Activated CD8-positive, alpha-beta T cell treated with anti-CD3 and anti-CD28 coated beads for 36 hours (primary cell): Measurements from ENCODE around the gene FITM1. TPM values are rescaled to one million over a fixed set of nuclear protein-coding genes. Genes with fewer than 3 reads are reported as not detected.

Experiments
- ATAC-seq: fragments of 200-7000 bp; cut with Tn5 transposase; one replicate; pipeline ENCODE4 v1.10.0; 2021; ENCODE audit warnings: mild to moderate bottlenecking, moderate library complexity
- CTCF ChIA-PET: fragments of 350-600 bp; sonication (Branson Sonifier 250); formaldehyde crosslinking; loops from one replicate; lab custom pipeline; 2021; ENCODE audit warnings: antibody characterized with exemption; lab: Charles Lee
- POLR2A ChIA-PET: fragments of 350-600 bp; sonication (Branson Sonifier 250); formaldehyde crosslinking; loops from one replicate; lab custom pipeline; 2021; ENCODE audit warnings: antibody characterized with exemption; lab: Charles Lee
- DNase-seq: peaks from one replicate; pipeline ENCODE4 v3.0.0-alpha.2; 2020
- H3K27ac Mint-ChIP-seq: one replicate; pipeline ENCODE4 v1.8.0; 2021; ENCODE audit warnings: mild to moderate bottlenecking, mixed read lengths
- H3K27me3 Mint-ChIP-seq: one replicate; pipeline ENCODE4 v1.8.0; 2021; ENCODE audit warnings: mixed read lengths
- H3K36me3 Mint-ChIP-seq: one replicate; pipeline ENCODE4 v1.8.0; 2021; ENCODE audit warnings: low read depth, mixed read lengths
- H3K4me1 Mint-ChIP-seq: one replicate; pipeline ENCODE4 v1.8.0; 2021; ENCODE audit warnings: low read depth, mixed read lengths
- H3K4me3 Mint-ChIP-seq: one replicate; pipeline ENCODE4 v1.8.0; 2021; ENCODE audit warnings: mild to moderate bottlenecking, moderate library complexity, mixed read lengths
- H3K9me3 Mint-ChIP-seq: one replicate; pipeline ENCODE4 v1.8.0; 2021; ENCODE audit warnings: mixed read lengths
- intact Hi-C: fragments of 100-400 bp; cut with micrococcal nuclease; formaldehyde crosslinking; loops from one replicate; pipeline ENCODE4 v1.10.0; 2022
- total RNA-seq, 2 experiments: library from RNA; stranded (reverse); gene quantifications; one replicate each; pipeline ENCODE4 v1.2.3, GENCODE V29; 2021
- TF ChIP-seq, protein P1 (sequence below): fragments of 200-600 bp; IDR thresholded peaks from one replicate; pipeline ENCODE4 v1.8.0; 2022; ENCODE audit warnings: antibody characterized with exemption, mild to moderate bottlenecking

The FITM1 gene
- total RNA-seq, 2 experiments from 2014 or later = 0.56 to 0.69 TPM

DNA sequence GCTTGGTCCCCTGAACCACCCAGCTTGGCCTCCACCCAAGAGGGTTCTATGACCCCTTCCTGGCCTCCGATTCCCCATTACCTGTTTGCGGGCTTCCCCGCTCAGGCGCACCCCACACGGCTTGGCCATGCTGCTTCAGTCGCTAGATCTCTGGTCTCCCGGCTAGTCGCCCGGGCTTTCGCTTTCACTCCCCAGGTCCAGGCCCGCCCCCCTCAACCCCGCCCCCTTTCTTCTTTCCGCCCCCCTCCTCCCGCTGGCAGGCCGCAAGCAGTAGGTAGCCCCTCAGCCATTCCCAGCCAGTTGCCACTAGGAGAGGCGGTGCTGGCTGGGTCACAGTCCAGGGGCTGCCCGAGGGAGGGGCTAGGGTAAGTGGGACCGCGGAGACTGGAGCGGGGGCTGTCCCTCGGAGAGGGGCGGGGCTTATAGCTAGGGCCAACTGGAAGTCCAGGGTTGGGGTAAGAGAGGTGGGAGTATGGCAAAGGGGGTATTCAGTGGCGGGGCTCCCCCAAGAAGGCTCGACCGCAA, 16.1 kb downstream of the FITM1 start, which contains the start of gene PSME2:
TSS of gene PSME2 (minus strand) at position 158 of the 525 bp plus-strand sequence. CDS start at position 129, 29 bp downstream.
- CTCF ChIA-PET = interaction anchor here (0.9 to 8.0 kb wide), 12 partner anchors 9 to 161 kb away, joined by 3 to 91 read pairs (median 6); partner anchors contain the start of genes CIDEB, DCAF11, IRF9 and NRL
- H3K27me3 Mint-ChIP-seq = no peaks in the 10 kb centered on the region

DNA sequence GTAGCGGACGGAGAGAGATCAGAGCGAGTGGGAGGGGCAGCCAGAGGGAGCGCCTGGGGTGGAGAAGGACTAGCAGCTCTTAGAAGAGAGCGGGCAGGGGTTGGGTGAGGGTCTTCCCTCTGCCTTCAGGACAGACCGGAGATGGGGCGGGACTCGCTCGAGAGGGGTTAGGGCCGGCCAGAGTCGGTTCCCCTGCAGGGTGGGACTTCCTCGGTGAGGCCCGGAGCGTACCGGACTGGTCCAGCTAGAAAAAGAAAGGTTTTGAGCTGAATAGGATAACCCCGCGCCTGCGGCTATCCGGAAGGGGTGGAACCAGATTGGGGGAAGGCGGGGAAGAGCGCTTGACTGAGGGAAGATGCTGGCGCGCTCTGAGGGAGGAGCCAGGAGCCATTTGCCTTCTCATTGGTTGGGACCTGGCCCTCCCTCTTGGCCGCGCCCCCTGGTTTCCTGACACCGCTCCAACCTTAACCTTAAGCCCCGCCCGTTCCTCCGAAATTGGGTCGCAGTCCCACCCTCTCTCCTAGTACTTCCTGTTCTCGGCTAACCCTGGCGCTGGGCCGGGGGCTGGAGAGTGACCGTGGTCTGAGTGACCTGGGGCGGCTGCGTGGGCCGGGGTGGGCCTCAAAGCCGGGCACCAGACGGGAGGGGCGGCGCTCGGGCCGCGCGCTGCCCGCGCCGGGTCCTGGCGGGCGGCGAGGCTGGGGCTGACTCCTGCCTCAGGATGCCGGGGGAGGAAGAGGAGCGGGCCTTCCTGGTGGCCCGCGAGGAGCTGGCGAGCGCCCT, 16.7 kb downstream of the FITM1 start, which contains the start of gene RNF31:
TSS of gene RNF31 (plus strand) at position 521 of the 783 bp plus-strand sequence. CDS start at position 722, 201 bp downstream.
- DNase-seq (peak; percentile 100), ATAC-seq (peak; percentile 87)
- Mint-ChIP-seq H3K4me3 (peak within 1 kb of the TSS; percentile 89), H3K27ac (peak within 1 kb of the TSS; percentile 98), H3K9me3 (no peaks in the 10 kb centered on the region), H3K4me1 (peaks cover 58% of the 10 kb centered on the region), H3K36me3 (peaks cover 68% of the 10 kb centered on the region), H3K27me3 (no peaks in the 10 kb centered on the region)
- ChIA-PET POLR2A (interaction anchor here (0.6 to 10.7 kb wide), 17 partner anchors 8 to 590 kb away, joined by 3 to 178 read pairs (median 4); partner anchors contain the start of genes CHMP4A, DCAF11, IPO4 and IRF9), CTCF (interaction anchor here (0.9 to 8.0 kb wide), 9 partner anchors 11 to 161 kb away, joined by 3 to 91 read pairs (median 9); partner anchors contain the start of genes CIDEB, DCAF11, IRF9 and NRL)
- intact Hi-C loops = no loop called here
- TF ChIP-seq, protein P1, sequence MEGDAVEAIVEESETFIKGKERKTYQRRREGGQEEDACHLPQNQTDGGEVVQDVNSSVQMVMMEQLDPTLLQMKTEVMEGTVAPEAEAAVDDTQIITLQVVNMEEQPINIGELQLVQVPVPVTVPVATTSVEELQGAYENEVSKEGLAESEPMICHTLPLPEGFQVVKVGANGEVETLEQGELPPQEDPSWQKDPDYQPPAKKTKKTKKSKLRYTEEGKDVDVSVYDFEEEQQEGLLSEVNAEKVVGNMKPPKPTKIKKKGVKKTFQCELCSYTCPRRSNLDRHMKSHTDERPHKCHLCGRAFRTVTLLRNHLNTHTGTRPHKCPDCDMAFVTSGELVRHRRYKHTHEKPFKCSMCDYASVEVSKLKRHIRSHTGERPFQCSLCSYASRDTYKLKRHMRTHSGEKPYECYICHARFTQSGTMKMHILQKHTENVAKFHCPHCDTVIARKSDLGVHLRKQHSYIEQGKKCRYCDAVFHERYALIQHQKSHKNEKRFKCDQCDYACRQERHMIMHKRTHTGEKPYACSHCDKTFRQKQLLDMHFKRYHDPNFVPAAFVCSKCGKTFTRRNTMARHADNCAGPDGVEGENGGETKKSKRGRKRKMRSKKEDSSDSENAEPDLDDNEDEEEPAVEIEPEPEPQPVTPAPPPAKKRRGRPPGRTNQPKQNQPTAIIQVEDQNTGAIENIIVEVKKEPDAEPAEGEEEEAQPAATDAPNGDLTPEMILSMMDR = no peak

More for the DNA sequence above, 16.1 kb downstream of the FITM1 start, which contains the start of gene PSME2:
- ATAC-seq (peak; percentile 81), DNase-seq (peak; percentile 97)
- peaks cover 60% of the 10 kb centered on the region for H3K4me1 Mint-ChIP-seq
- TF ChIP-seq, protein P1 = no peak
- H3K27ac Mint-ChIP-seq = peak within 1 kb of the TSS; percentile 98
- intact Hi-C loops = no loop called here
- H3K9me3 Mint-ChIP-seq = no peaks in the 10 kb centered on the region
- POLR2A ChIA-PET = interaction anchor here (0.6 to 10.7 kb wide), 17 partner anchors 9 to 590 kb away, joined by 3 to 178 read pairs (median 5); partner anchors contain the start of genes CHMP4A, DCAF11, IPO4 and IRF9
- H3K36me3 Mint-ChIP-seq = peaks cover 67% of the 10 kb centered on the region
- H3K4me3 Mint-ChIP-seq = peak within 1 kb of the TSS; percentile 89

DNA sequence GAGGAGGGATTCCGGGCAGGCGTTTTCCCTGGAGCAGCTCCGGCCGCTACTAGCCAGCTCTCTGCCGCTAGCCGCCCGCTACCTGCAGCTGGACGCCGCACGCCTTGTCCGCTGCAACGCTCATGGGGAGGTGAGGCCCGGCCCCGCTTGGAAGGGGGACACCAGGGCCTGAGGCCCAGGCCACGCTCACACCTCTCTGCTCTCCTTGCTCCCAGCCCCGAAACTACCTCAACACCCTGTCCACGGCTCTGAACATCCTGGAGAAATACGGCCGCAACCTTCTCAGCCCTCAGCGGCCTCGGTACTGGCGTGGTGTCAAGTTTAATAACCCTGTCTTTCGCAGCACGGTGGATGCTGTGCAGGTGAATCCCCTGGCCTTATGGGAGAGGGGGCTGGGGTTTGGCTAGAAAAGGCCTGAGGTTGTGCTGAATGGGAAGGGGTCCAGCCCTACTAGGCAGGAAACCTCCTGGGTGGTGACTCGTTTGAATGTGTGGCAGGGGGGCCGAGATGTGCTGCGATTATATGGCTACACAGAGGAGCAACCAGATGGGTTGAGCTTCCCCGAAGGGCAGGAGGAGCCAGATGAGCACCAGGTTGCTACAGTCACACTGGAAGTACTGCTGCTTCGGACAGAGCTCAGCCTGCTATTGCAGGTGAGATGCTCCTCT, 17.4 kb downstream of the FITM1 start:
- peak overlapping the region; percentile 84 for H3K27ac Mint-ChIP-seq
- peak overlapping the region; percentile 89 for H3K4me3 Mint-ChIP-seq
- H3K36me3 Mint-ChIP-seq = peaks cover 68% of the 10 kb centered on the region
- DNase-seq = no peak
- no peak for ATAC-seq
- no peaks in the 10 kb centered on the region for H3K9me3 Mint-ChIP-seq
- peaks cover 55% of the 10 kb centered on the region for H3K4me1 Mint-ChIP-seq
- H3K27me3 Mint-ChIP-seq = no peaks in the 10 kb centered on the region
- ChIA-PET POLR2A (interaction anchor here (1.1 to 10.7 kb wide), 12 partner anchors 9 to 123 kb away, joined by 3 to 178 read pairs (median 4); partner anchors contain the start of genes DCAF11, IRF9, NRL and PSME1), CTCF (interaction anchor here (0.6 to 8.0 kb wide), 6 partner anchors 13 to 112 kb away, joined by 3 to 91 read pairs (median 3); partner anchors contain the start of genes DCAF11, IRF9 and TM9SF1)
- intact Hi-C loops = no loop called here
- TF ChIP-seq, protein P1 = no peak

DNA sequence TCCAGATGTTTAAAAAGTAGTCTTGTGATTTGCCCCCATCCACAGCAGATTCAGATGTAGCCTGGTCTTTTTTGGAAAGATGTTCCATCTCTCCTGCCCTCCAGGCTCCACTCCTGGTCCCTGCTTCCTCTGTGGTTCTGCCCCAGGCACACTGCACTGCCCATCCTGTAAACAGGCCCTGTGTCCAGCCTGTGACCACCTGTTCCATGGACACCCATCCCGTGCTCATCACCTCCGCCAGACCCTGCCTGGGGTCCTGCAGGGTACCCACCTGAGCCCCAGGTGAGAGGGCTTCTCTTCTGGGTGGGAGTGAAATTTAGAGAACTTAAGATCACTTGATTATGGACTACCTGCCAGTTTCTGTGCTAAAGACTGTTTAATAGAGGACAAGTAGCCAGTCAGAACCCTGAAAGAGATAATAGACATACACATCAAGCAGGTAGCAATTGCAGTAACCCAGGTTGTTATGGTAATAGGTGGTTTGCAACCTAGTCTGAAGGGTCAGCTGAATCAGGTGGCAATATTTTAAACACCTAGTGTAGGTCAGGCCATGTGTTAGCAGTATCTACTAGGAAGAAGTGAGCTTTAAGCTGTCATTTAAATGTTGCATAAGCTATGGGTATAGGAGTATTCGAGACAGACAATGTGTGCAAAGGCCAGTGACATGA, 19.0 kb downstream of the FITM1 start:
- peaks cover 40% of the 10 kb centered on the region for H3K4me1 Mint-ChIP-seq
- TF ChIP-seq, protein P1 = no peak
- H3K4me3 Mint-ChIP-seq = peak overlapping the region; percentile 89
- ATAC-seq = no peak
- no peaks in the 10 kb centered on the region for H3K27me3 Mint-ChIP-seq
- ChIA-PET POLR2A (interaction anchor here (0.7 to 10.7 kb wide), 9 partner anchors 8 to 92 kb away, joined by 3 to 178 read pairs (median 5); partner anchors contain the start of genes DCAF11, EMC9, IPO4 and IRF9), CTCF (interaction anchor here (8.0 kb wide), 1 partner anchor 12 kb away, joined by 91 read pairs; the partner anchor contains the start of gene IRF9)
- H3K36me3 Mint-ChIP-seq = peaks cover 56% of the 10 kb centered on the region
- no peak overlapping the region for H3K27ac Mint-ChIP-seq
- no peaks in the 10 kb centered on the region for H3K9me3 Mint-ChIP-seq
- intact Hi-C loops = no loop called here
- DNase-seq = no peak
